Measurements from ENCODE around the gene C6orf62.

DNA sequence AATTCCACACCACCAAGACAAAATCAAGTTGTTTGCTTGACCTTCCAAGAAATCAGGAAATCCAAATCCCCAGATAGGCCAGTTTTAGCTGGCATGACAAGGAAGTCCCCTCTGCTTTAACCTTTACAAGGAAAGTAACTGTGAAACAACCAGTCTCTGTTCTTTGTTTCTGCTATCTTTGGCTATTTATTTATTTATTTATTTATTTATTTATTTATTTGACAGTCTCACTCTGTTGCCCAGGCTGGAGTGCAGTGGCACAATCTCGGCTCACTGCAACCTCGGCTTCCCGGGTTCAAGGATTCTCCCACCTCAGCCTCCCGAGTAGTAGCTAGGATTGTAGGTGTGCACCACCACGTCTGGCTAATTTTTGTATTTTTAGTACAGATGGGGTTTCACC lies 41.3 kb upstream of the C6orf62 start:
- TF ChIP-seq GATA2 (IDR thresholded peaks at IDR 0.05; ENCODE audit: low read depth, low read length), result no peak
- no peak for TF ChIP-seq GATA3 (IDR thresholded peaks at IDR 0.05; ENCODE audit: low read depth, low read length)

Measured in SH-SY5Y (cell line).